GM18508 (cell line): Measurements from ENCODE around the gene FXYD1.

ENCODE experiments used
- ATAC-seq: cut with Tn5 transposase; IDR thresholded peaks from one replicate; pipeline ENCODE4 v1.9.1; 2021; ENCODE audit warnings: moderate number of reproducible peaks; ENCODE audit not compliant: insufficient read depth, unreplicated experiment

Gene FXYD1

GRCh38 chr19:35156673-35157014 is 18.0 kb downstream of the FXYD1 start:
- ATAC-seq = no peak

- no peak for ATAC-seq
These were observed 18.8 kb downstream of the FXYD1 start for GRCh38 chr19:35157431-35157830.

- ATAC-seq = no peak
These were observed 21.0 kb downstream of the FXYD1 start for GRCh38 chr19:35159606-35160005.

- ATAC-seq = no peak
These were observed 22.2 kb downstream of the FXYD1 start for GRCh38 chr19:35160629-35161433.

GRCh38 chr19:35161434-35161743 is 22.8 kb downstream of the FXYD1 start:
- no peak for ATAC-seq

GRCh38 chr19:35162471-35163326 is 24.1 kb downstream of the FXYD1 start:
- no peak for ATAC-seq

- no peak for ATAC-seq
These were observed 25.8 kb downstream of the FXYD1 start for GRCh38 chr19:35164418-35164817.

- ATAC-seq = no peak
These were observed 26.8 kb downstream of the FXYD1 start for GRCh38 chr19:35165200-35166058.

- no peak for ATAC-seq
These were observed 27.8 kb downstream of the FXYD1 start for GRCh38 chr19:35166100-35167063.

- ATAC-seq = no peak
These were observed 28.9 kb downstream of the FXYD1 start for GRCh38 chr19:35167251-35168119.

- no peak for ATAC-seq
These were observed 29.6 kb downstream of the FXYD1 start for GRCh38 chr19:35168196-35168595.

GRCh38 chr19:35169221-35169995 is 30.8 kb downstream of the FXYD1 start:
- no peak for ATAC-seq

GRCh38 chr19:35170359-35171061 is 31.9 kb downstream of the FXYD1 start:
- ATAC-seq = no peak

GRCh38 chr19:35171730-35172129 is 33.1 kb downstream of the FXYD1 start:
- ATAC-seq = no peak

GRCh38 chr19:35174226-35174625 is 35.6 kb downstream of the FXYD1 start:
- no peak for ATAC-seq

- no peak for ATAC-seq
These were observed 37.6 kb downstream of the FXYD1 start for GRCh38 chr19:35176181-35176570.
